Measurements from ENCODE around the gene CDC25C. TPM values are rescaled to one million over a fixed set of nuclear protein-coding genes. Genes with fewer than 3 reads are reported as not detected.
A peak's percentile ranks its signal among the peaks of the same experiment; 100 is the strongest.

Gene CDC25C
- total and polyA plus RNA-seq, 9 of the 15 experiments (the other 6 are each of a cell fraction or from before 2014, with no cell fraction given), result 19.1 to 63.7 (median 31.9) TPM

DNA sequence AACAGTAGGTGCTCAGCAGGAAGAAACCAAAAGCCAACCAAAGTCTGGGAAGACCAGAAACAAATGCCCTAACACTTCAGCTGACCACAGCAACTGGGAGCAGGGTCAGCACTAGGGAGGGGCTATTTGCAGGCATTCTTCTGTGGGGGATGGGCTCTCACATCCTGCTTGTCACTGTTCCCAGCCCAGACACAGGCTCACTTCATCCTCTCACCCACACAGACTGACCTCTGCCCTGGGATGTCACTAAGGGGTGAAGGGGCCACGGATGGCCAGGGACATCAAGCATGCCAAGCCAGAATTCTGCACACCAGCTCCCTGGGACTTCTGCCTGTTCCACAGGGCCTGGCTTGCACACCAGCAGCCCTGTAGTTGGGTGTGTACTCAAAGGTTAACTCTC is 85.9 kb downstream of the CDC25C start:
- Histone ChIP-seq H4K20me1 (replicated peaks; ENCODE audit: control insufficient read depth, insufficient read depth, low read length) (no peaks in the 10 kb centered on the region), H3K4me3 (no peak overlapping the region), H3K9me1 (ENCODE audit: control insufficient read depth, insufficient read depth, low read length) (no peaks in the 10 kb centered on the region), H3K4me1 (replicated peaks in 1 of 2; ENCODE audit: control insufficient read depth in 2 of 2, insufficient read depth in 2 of 2, low read length in 2 of 2) (peaks cover 10 to 17% of the 10 kb centered on the region in 2 experiments; a peak in 4 of 5 replicates), H3K9me3 (replicated peaks; ENCODE audit: control insufficient read depth, insufficient read depth, low read depth, low read length) (no peaks in the 10 kb centered on the region), H3K27ac (ENCODE audit: extremely low read depth, low read depth, low read length) (no peak overlapping the region), H3K79me2 (ENCODE audit: control insufficient read depth, insufficient read depth, low read length) (no peaks in the 10 kb centered on the region), H3K27me3 (ENCODE audit: control insufficient read depth in 2 of 2, insufficient read depth in 2 of 2, low read length in 2 of 2) (peaks cover 12 to 17% of the 10 kb centered on the region in 2 experiments), H3K9ac (ENCODE audit: insufficient read depth in 1 of 2, low read depth in 2 of 2, low read length in 2 of 2) (no peak overlapping the region), H3K4me2 (ENCODE audit: insufficient read depth, low read length) (no peak overlapping the region), H2AFZ (ENCODE audit: low read depth, low read length) (no peak overlapping the region), H3K36me3 (ENCODE audit: control insufficient read depth, insufficient read depth, low read length) (no peaks in the 10 kb centered on the region)
- FAIRE-seq (no peak), DNase-seq (ENCODE audit: extremely low read depth in 1 of 4, low spot score in 3 of 4) (peak in 1 of 4 experiments; percentile 26), ATAC-seq (peak; percentile 21; the same call in 1 of the 3 replicates)
- 0% methylated on average over 1 of the region's 1 CpG for WGBS (ENCODE audit: insufficient coverage, low coverage, missing lambda C conversion rate)
- no TSS peak for BruUV-seq (replicated peaks)
- TF ChIP-seq CHD4 (IDR thresholded peaks at IDR 0.05; ENCODE audit: insufficient read depth, insufficient replicate concordance, low read depth, low read length, poor library complexity, severe bottlenecking) (no peak), SIN3B (IDR thresholded peaks at IDR 0.05; ENCODE audit: low read depth) (no peak), FOXK2 (conservative IDR thresholded peaks at IDR 0.05 in 1 of 2, IDR thresholded peaks at IDR 0.05 in 1 of 2; ENCODE audit: low read depth in 2 of 2) (no peak), CHCHD3 (CRISPR knock-in tag; IDR thresholded peaks at IDR 0.05) (no peak)
- intact Hi-C loops (cut with micrococcal nuclease) (no loop called here), in situ Hi-C loops (cut with MboI) (no loop called here)
- POLR2A ChIA-PET, result no interaction called here
- CTCF ChIA-PET (ENCODE audit: low intra/inter-chr PET ratio), result no interaction called here

DNA sequence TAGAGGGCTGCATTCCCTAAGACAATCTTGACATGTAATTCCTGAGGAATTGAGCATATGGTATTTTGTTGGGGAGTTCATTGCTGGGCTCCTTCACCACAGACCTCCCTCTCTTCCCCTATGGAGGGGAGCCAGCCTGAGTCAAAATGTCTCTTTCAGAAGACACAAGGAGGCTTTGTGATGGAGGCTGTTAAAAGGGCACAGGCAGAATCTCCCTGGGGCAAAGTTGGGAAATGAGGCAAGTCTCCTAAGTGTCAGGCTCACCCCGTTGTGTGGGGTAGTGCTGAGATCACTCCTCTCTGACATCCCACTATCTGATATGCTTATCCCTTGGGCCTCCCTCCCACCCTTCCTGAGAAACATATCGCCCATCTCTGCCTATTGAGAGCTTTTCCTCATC is 87.8 kb downstream of the CDC25C start:
- no peaks in the 10 kb centered on the region for H3K9me1 ChIP-seq (ENCODE audit: control insufficient read depth, insufficient read depth, low read length)
- no peaks in the 10 kb centered on the region for H4K20me1 ChIP-seq (replicated peaks; ENCODE audit: control insufficient read depth, insufficient read depth, low read length)
- no peaks in the 10 kb centered on the region for H3K79me2 ChIP-seq (ENCODE audit: control insufficient read depth, insufficient read depth, low read length)
- intact Hi-C loops (cut with micrococcal nuclease), result no loop called here
- BruUV-seq (replicated peaks), result no TSS peak
- H3K4me1 ChIP-seq (replicated peaks in 1 of 2; ENCODE audit: control insufficient read depth in 2 of 2, insufficient read depth in 2 of 2, low read length in 2 of 2), result peaks cover 10 to 17% of the 10 kb centered on the region in 2 experiments; a peak in 4 of 5 replicates
- ChIA-PET POLR2A (interaction anchor here (0.6 to 1.4 kb wide), 6 partner anchors 8 to 218 kb away, joined by 3 to 5 read pairs (median 4); partner anchors contain the start of gene FAM53C), CTCF (ENCODE audit: low intra/inter-chr PET ratio) (no interaction called here)
- H3K9ac ChIP-seq (ENCODE audit: insufficient read depth in 1 of 2, low read depth in 2 of 2, low read length in 2 of 2), result no peak overlapping the region
- no peak overlapping the region for H3K27ac ChIP-seq (ENCODE audit: extremely low read depth, low read depth, low read length)
- WGBS (ENCODE audit: insufficient coverage, low coverage, missing lambda C conversion rate), result 0% methylated on average over 2 of the region's 2 CpGs
- H3K4me2 ChIP-seq (ENCODE audit: insufficient read depth, low read length), result no peak overlapping the region
- H3K4me3 ChIP-seq, result no peak overlapping the region
- H2AFZ ChIP-seq (ENCODE audit: low read depth, low read length), result peak overlapping the region; percentile 36; the same call in 1 of the 2 replicates
- H3K27me3 ChIP-seq (ENCODE audit: control insufficient read depth in 2 of 2, insufficient read depth in 2 of 2, low read length in 2 of 2), result peaks cover 18 to 30% of the 10 kb centered on the region in 2 experiments
- ATAC-seq, result peak; percentile 17; the same call in 1 of the 3 replicates
- DNase-seq (ENCODE audit: extremely low read depth in 1 of 4, low spot score in 3 of 4), result no peak
- no peaks in the 10 kb centered on the region for H3K9me3 ChIP-seq (replicated peaks; ENCODE audit: control insufficient read depth, insufficient read depth, low read depth, low read length)
- in situ Hi-C loops (cut with MboI), result no loop called here
- H3K36me3 ChIP-seq (ENCODE audit: control insufficient read depth, insufficient read depth, low read length), result no peaks in the 10 kb centered on the region
- FAIRE-seq, result no peak
- no peak for TF ChIP-seq SIRT6 (IDR thresholded peaks at IDR 0.05; ENCODE audit: low read depth, low read length)
- TF ChIP-seq ZNF766 (CRISPR knock-in tag; conservative IDR thresholded peaks at IDR 0.05), result no peak
- TF ChIP-seq, protein P1, sequence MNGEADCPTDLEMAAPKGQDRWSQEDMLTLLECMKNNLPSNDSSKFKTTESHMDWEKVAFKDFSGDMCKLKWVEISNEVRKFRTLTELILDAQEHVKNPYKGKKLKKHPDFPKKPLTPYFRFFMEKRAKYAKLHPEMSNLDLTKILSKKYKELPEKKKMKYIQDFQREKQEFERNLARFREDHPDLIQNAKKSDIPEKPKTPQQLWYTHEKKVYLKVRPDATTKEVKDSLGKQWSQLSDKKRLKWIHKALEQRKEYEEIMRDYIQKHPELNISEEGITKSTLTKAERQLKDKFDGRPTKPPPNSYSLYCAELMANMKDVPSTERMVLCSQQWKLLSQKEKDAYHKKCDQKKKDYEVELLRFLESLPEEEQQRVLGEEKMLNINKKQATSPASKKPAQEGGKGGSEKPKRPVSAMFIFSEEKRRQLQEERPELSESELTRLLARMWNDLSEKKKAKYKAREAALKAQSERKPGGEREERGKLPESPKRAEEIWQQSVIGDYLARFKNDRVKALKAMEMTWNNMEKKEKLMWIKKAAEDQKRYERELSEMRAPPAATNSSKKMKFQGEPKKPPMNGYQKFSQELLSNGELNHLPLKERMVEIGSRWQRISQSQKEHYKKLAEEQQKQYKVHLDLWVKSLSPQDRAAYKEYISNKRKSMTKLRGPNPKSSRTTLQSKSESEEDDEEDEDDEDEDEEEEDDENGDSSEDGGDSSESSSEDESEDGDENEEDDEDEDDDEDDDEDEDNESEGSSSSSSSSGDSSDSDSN (IDR thresholded peaks at IDR 0.05; ENCODE audit: borderline replicate concordance in 1 of 2, low read depth in 2 of 2, low read length in 2 of 2), result no peak
- no peak for TF ChIP-seq SREBF1 (IDR thresholded peaks at IDR 0.05; ENCODE audit: borderline replicate concordance, low read depth, low read length)
- TF ChIP-seq, protein P2, sequence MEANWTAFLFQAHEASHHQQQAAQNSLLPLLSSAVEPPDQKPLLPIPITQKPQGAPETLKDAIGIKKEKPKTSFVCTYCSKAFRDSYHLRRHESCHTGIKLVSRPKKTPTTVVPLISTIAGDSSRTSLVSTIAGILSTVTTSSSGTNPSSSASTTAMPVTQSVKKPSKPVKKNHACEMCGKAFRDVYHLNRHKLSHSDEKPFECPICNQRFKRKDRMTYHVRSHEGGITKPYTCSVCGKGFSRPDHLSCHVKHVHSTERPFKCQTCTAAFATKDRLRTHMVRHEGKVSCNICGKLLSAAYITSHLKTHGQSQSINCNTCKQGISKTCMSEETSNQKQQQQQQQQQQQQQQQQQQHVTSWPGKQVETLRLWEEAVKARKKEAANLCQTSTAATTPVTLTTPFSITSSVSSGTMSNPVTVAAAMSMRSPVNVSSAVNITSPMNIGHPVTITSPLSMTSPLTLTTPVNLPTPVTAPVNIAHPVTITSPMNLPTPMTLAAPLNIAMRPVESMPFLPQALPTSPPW (CRISPR knock-in tag; IDR thresholded peaks at IDR 0.05), result 0 out of 2 replicates have a peak, but pooled peaks have one; percentile 18
- TF ChIP-seq ESRRB (CRISPR knock-in tag; IDR thresholded peaks at IDR 0.05; ENCODE audit: borderline replicate concordance), result no peak
- TF ChIP-seq ZNF124 (CRISPR knock-in tag; IDR thresholded peaks at IDR 0.05), result no peak

Data from K562 (cell line).